A673 (cell line): ENCODE data around the gene TENM4. TPM values are rescaled to one million over a fixed set of nuclear protein-coding genes. Genes with fewer than 3 reads are reported as not detected.

Experiments
- BruUV-seq: library from RNA; stranded (reverse); fragments of 400-500 nt; replicated peaks from 2 replicates; lab custom pipeline; 2021; lab: Mats Ljungman, UMichigan
- CTCF ChIA-PET: fragments of 300-600 bp; sonication (Branson Sonifier 250); formaldehyde crosslinking; loops from one replicate; lab custom pipeline; 2022; ENCODE audit warnings: antibody characterized with exemption; lab: Charles Lee
- POLR2A ChIA-PET: fragments of 300-600 bp; sonication (Branson Sonifier 250); formaldehyde crosslinking; loops from one replicate; lab custom pipeline; 2022; ENCODE audit warnings: antibody characterized with exemption; ENCODE audit not compliant: low non-redundant PET; lab: Charles Lee
- DNase-seq: peaks from one replicate; pipeline ENCODE4 v3.0.0-alpha.2; 2015; ENCODE audit warnings: low spot score
- H3K27ac ChIP-seq: fragments of 200-600 bp; sonication (generic); 2 replicates; pipeline ENCODE4 v1.5.1; 2016; ENCODE audit warnings: mixed run types, low read depth, mild to moderate bottlenecking, mixed read lengths, antibody characterized with exemption, low read length; ENCODE audit not compliant: poor library complexity, severe bottlenecking
- H3K27me3 ChIP-seq: fragments of 200-600 bp; sonication (generic); replicated peaks from 2 replicates; pipeline ENCODE4 v1.6.1; 2017; ENCODE audit warnings: mixed run types, low read depth, mild to moderate bottlenecking, mixed read lengths, antibody characterized with exemption, low read length; ENCODE audit not compliant: insufficient read depth, poor library complexity
- H3K36me3 ChIP-seq: fragments of 200-600 bp; sonication (generic); 2 replicates; pipeline ENCODE4 v1.6.1; 2016; ENCODE audit warnings: mixed run types, mild to moderate bottlenecking, mixed read lengths, antibody characterized with exemption, low read length; ENCODE audit not compliant: insufficient read depth, poor library complexity, severe bottlenecking
- H3K4me1 ChIP-seq: fragments of 200-600 bp; sonication (generic); 2 replicates; pipeline ENCODE4 v1.6.1; 2017; ENCODE audit warnings: mixed run types, mild to moderate bottlenecking, mixed read lengths, antibody characterized with exemption, low read length; ENCODE audit not compliant: insufficient read depth, poor library complexity, severe bottlenecking
- H3K4me3 ChIP-seq: fragments of 200-600 bp; sonication (generic); 2 replicates; pipeline ENCODE4 v1.5.1; 2016; ENCODE audit warnings: low read depth, mixed run types, mild to moderate bottlenecking, mixed read lengths, low read length; ENCODE audit not compliant: poor library complexity, severe bottlenecking
- H3K9me3 ChIP-seq: fragments of 200-600 bp; sonication (generic); 2 replicates; pipeline ENCODE4 v1.6.1; 2016; ENCODE audit warnings: mixed run types, low read depth, mild to moderate bottlenecking, mixed read lengths, antibody characterized with exemption, low read length; ENCODE audit not compliant: poor library complexity, severe bottlenecking
- CTCF ChIP-seq: fragments of 300-800, 200-600 bp; sonication (generic); conservative IDR thresholded peaks from 2 replicates; pipeline ENCODE4 v1.5.1; 2017; ENCODE audit warnings: low read depth, mild to moderate bottlenecking, antibody characterized with exemption, low read length, moderate library complexity, mixed read lengths
- EZH2 ChIP-seq: fragments of 200-600 bp; sonication (generic); IDR thresholded peaks from 2 replicates; pipeline ENCODE4 v1.6.1; 2017; ENCODE audit warnings: borderline replicate concordance, low read depth, mild to moderate bottlenecking, mixed read lengths, antibody characterized with exemption, low read length; ENCODE audit not compliant: poor library complexity, severe bottlenecking
- intact Hi-C: fragments of 100-400 bp; cut with micrococcal nuclease; formaldehyde crosslinking; loops from one replicate; pipeline ENCODE4 v1.10.0; 2022; ENCODE audit not compliant: unreplicated experiment
- total RNA-seq: library from RNA; stranded (reverse); gene quantifications from 2 replicates; pipeline ENCODE4 v1.2.3, GENCODE V29; 2021

TENM4 gene
- total RNA-seq, 1 experiment from 2014 or later = 0.11 TPM

GRCh38 chr11:78770931-78771330 lies 669.9 kb downstream of the TENM4 start:
- CTCF ChIA-PET = no interaction called here
- TF ChIP-seq CTCF (no peak), EZH2 (no peak)
- no peaks in the 10 kb centered on the region for H3K4me1 ChIP-seq
- H3K4me3 ChIP-seq = no peak overlapping the region
- no TSS peak for BruUV-seq
- DNase-seq = no peak
- no peaks in the 10 kb centered on the region for H3K36me3 ChIP-seq
- intact Hi-C loops = no loop called here
- peaks cover 11% of the 10 kb centered on the region for H3K27me3 ChIP-seq
- no peak overlapping the region for H3K27ac ChIP-seq
- POLR2A ChIA-PET = no interaction called here
- no peaks in the 10 kb centered on the region for H3K9me3 ChIP-seq

- no peak overlapping the region for H3K27ac ChIP-seq
- no peak for DNase-seq
- no peaks in the 10 kb centered on the region for H3K9me3 ChIP-seq
- no TSS peak for BruUV-seq
- intact Hi-C loops = no loop called here
- peaks cover 17% of the 10 kb centered on the region for H3K27me3 ChIP-seq
- no peaks in the 10 kb centered on the region for H3K4me1 ChIP-seq
- POLR2A ChIA-PET = no interaction called here
- H3K4me3 ChIP-seq = no peak overlapping the region
- CTCF ChIA-PET = no interaction called here
- TF ChIP-seq EZH2 (no peak), CTCF (no peak)
- H3K36me3 ChIP-seq = no peaks in the 10 kb centered on the region
These were observed 671.9 kb downstream of the TENM4 start for GRCh38 chr11:78768971-78769370.

- DNase-seq = no peak
- CTCF ChIA-PET = no interaction called here
- BruUV-seq = no TSS peak
- TF ChIP-seq EZH2 = no peak
- no peak for TF ChIP-seq CTCF
- POLR2A ChIA-PET = no interaction called here
- Histone ChIP-seq H3K4me3 (no peak overlapping the region), H3K9me3 (no peaks in the 10 kb centered on the region), H3K27ac (no peak overlapping the region), H3K4me1 (no peaks in the 10 kb centered on the region), H3K27me3 (peaks cover 15% of the 10 kb centered on the region), H3K36me3 (no peaks in the 10 kb centered on the region)
- intact Hi-C loops = no loop called here
These were observed 672.5 kb downstream of the TENM4 start for GRCh38 chr11:78768345-78768744.
